22Rv1 (cell line): ENCODE results near the gene CROCC.
"Not testable (repeated sequence)": the region's sequence is repeated elsewhere in the genome, so short reads cannot be mapped to it uniquely, and the experiment has no call there.

Experiments
- ZFX ChIP-seq: fragments of 450-650 bp; IDR thresholded peaks from 2 replicates; pipeline ENCODE4 v1.6.1; 2017; ENCODE audit warnings: antibody characterized with exemption, borderline replicate concordance
- TF ChIP-seq, protein P1 (sequence below): fragments of 450-650 bp; IDR thresholded peaks from 2 replicates; pipeline ENCODE4 v1.5.1; 2017; ENCODE audit warnings: mild to moderate bottlenecking

DNA sequence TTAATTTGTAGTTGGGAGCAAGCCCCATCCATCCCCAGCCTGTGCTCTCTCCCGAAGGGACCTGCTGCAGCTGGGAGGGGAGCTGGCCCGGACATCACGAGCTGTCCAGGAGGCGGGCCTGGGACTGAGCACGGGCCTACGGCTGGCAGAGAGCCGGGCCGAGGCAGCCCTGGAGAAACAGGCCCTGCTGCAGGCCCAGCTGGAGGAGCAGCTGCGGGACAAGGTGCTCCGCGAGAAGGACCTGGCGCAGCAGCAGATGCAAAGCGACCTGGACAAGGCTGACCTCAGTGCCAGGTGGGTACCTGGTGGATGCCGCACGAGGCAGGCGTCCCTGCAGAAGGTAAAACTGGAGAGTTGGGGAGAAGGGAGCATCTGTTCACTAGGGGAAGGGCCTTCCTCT is 14.8 kb downstream of the CROCC start:
- TF ChIP-seq, protein P1, sequence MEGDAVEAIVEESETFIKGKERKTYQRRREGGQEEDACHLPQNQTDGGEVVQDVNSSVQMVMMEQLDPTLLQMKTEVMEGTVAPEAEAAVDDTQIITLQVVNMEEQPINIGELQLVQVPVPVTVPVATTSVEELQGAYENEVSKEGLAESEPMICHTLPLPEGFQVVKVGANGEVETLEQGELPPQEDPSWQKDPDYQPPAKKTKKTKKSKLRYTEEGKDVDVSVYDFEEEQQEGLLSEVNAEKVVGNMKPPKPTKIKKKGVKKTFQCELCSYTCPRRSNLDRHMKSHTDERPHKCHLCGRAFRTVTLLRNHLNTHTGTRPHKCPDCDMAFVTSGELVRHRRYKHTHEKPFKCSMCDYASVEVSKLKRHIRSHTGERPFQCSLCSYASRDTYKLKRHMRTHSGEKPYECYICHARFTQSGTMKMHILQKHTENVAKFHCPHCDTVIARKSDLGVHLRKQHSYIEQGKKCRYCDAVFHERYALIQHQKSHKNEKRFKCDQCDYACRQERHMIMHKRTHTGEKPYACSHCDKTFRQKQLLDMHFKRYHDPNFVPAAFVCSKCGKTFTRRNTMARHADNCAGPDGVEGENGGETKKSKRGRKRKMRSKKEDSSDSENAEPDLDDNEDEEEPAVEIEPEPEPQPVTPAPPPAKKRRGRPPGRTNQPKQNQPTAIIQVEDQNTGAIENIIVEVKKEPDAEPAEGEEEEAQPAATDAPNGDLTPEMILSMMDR, result not testable (repeated sequence)
- TF ChIP-seq ZFX, result not testable (repeated sequence)
